Stimulated activated CD8-positive, alpha-beta memory T cell treated with anti-CD3 and anti-CD28 coated beads, Interleukin-4, amount 100 ng/mL, for 24 hours (primary cell): ENCODE results near the gene QDPR.

Source experiments
- DNase-seq: peaks from one replicate; pipeline ENCODE4 v3.0.0-alpha.2; 2020; ENCODE audit warnings: low read depth

QDPR gene

GRCh38 chr4:17526695-17527477 lies 15.0 kb upstream of the QDPR start:
- no peak for DNase-seq

- DNase-seq: no peak
Measured at GRCh38 chr4:17523662-17524061, 11.8 kb upstream of the QDPR start.

- no peak for DNase-seq
Measured at GRCh38 chr4:17521595-17521994, 9.7 kb upstream of the QDPR start.

- DNase-seq: no peak
Measured at GRCh38 chr4:17517664-17518063, 5.8 kb upstream of the QDPR start.

- no peak for DNase-seq
Measured at GRCh38 chr4:17516980-17517379, 5.1 kb upstream of the QDPR start.

- no peak for DNase-seq
Measured at GRCh38 chr4:17515445-17516407, 3.8 kb upstream of the QDPR start.

- no peak for DNase-seq
Measured at GRCh38 chr4:17514865-17515264, 3.0 kb upstream of the QDPR start, which contains the start of gene CLRN2. CLRN2 (plus strand) TSS chr4:17515165; CDS start chr4:17515267, 102 bp downstream.

- DNase-seq: no peak
Measured at GRCh38 chr4:17512973-17513665, 1.2 kb upstream of the QDPR start.

- peak; percentile 51 for DNase-seq
Measured at GRCh38 chr4:17511509-17511949, 361 bp downstream of the QDPR start.

- DNase-seq: no peak
Measured at GRCh38 chr4:17511051-17511450, 839 bp downstream of the QDPR start.

GRCh38 chr4:17510582-17510981 lies 1.3 kb downstream of the QDPR start:
- no peak for DNase-seq

GRCh38 chr4:17504081-17504480 lies 7.8 kb downstream of the QDPR start:
- DNase-seq: no peak

- DNase-seq: no peak
Measured at GRCh38 chr4:17502756-17503155, 9.1 kb downstream of the QDPR start.

GRCh38 chr4:17500574-17500973 lies 11.3 kb downstream of the QDPR start:
- DNase-seq: no peak

GRCh38 chr4:17497890-17498523 lies 13.9 kb downstream of the QDPR start:
- DNase-seq: no peak

- DNase-seq: no peak
Measured at GRCh38 chr4:17494258-17495190, 17.4 kb downstream of the QDPR start.

GRCh38 chr4:17493619-17494018 lies 18.3 kb downstream of the QDPR start:
- no peak for DNase-seq

GRCh38 chr4:17492876-17493275 lies 19.0 kb downstream of the QDPR start:
- no peak for DNase-seq

GRCh38 chr4:17492058-17492741 lies 19.7 kb downstream of the QDPR start:
- no peak for DNase-seq

GRCh38 chr4:17491196-17491595 lies 20.7 kb downstream of the QDPR start:
- no peak for DNase-seq
